ENCODE data around the gene SLC13A4.
"Not testable (repeated sequence)": the region's sequence is repeated elsewhere in the genome, so short reads cannot be mapped to it uniquely, and the experiment has no call there.

SLC13A4 gene

GRCh38 chr7:135692606-135693005 is 35.4 kb downstream of the SLC13A4 start:
- H3K27me3 ChIP-seq (ENCODE audit: insufficient read depth, low read length); H2AFZ ChIP-seq (ENCODE audit: low read length, unreplicated experiment); H3K27ac ChIP-seq (ENCODE audit: low read depth, low read length); H3K4me1 ChIP-seq (ENCODE audit: control insufficient read depth, insufficient read depth, low read length, unreplicated experiment); H3K79me2 ChIP-seq (ENCODE audit: control insufficient read depth, insufficient read depth, low read length, unreplicated experiment); H3K36me3 ChIP-seq (ENCODE audit: insufficient read depth, low read length); H3K4me3 ChIP-seq (ENCODE audit: low read depth, low read length): not testable (repeated sequence)

- Histone ChIP-seq H3K27me3 (ENCODE audit: insufficient read depth, low read length) (no peaks in the 10 kb centered on the region), H3K4me1 (ENCODE audit: control insufficient read depth, insufficient read depth, low read length, unreplicated experiment) (no peaks in the 10 kb centered on the region), H3K27ac (ENCODE audit: low read depth, low read length) (no peak overlapping the region), H2AFZ (ENCODE audit: low read length, unreplicated experiment) (no peak overlapping the region), H3K4me3 (ENCODE audit: low read depth, low read length) (no peak overlapping the region), H3K79me2 (ENCODE audit: control insufficient read depth, insufficient read depth, low read length, unreplicated experiment) (no peaks in the 10 kb centered on the region), H3K36me3 (ENCODE audit: insufficient read depth, low read length) (no peaks in the 10 kb centered on the region)
Measured at GRCh38 chr7:135692055-135692454, 35.9 kb downstream of the SLC13A4 start.

GRCh38 chr7:135690566-135690965 is 37.4 kb downstream of the SLC13A4 start:
- no peaks in the 10 kb centered on the region for H3K27me3 ChIP-seq (ENCODE audit: insufficient read depth, low read length)
- no peaks in the 10 kb centered on the region for H3K36me3 ChIP-seq (ENCODE audit: insufficient read depth, low read length)
- no peak overlapping the region for H3K27ac ChIP-seq (ENCODE audit: low read depth, low read length)
- H3K4me1 ChIP-seq (ENCODE audit: control insufficient read depth, insufficient read depth, low read length, unreplicated experiment) = peaks cover under 1% of the 10 kb centered on the region
- no peak overlapping the region for H3K4me3 ChIP-seq (ENCODE audit: low read depth, low read length)
- H3K79me2 ChIP-seq (ENCODE audit: control insufficient read depth, insufficient read depth, low read length, unreplicated experiment) = no peaks in the 10 kb centered on the region
- no peak overlapping the region for H2AFZ ChIP-seq (ENCODE audit: low read length, unreplicated experiment)

GRCh38 chr7:135687466-135687865 is 40.5 kb downstream of the SLC13A4 start:
- Histone ChIP-seq H3K79me2 (ENCODE audit: control insufficient read depth, insufficient read depth, low read length, unreplicated experiment) (no peaks in the 10 kb centered on the region), H3K36me3 (ENCODE audit: insufficient read depth, low read length) (no peaks in the 10 kb centered on the region), H3K27ac (ENCODE audit: low read depth, low read length) (no peak overlapping the region), H2AFZ (ENCODE audit: low read length, unreplicated experiment) (no peak overlapping the region), H3K27me3 (ENCODE audit: insufficient read depth, low read length) (no peaks in the 10 kb centered on the region), H3K4me3 (ENCODE audit: low read depth, low read length) (no peak overlapping the region), H3K4me1 (ENCODE audit: control insufficient read depth, insufficient read depth, low read length, unreplicated experiment) (peaks cover 24% of the 10 kb centered on the region)

- Histone ChIP-seq H3K27ac (ENCODE audit: low read depth, low read length) (no peak overlapping the region), H3K27me3 (ENCODE audit: insufficient read depth, low read length) (no peaks in the 10 kb centered on the region), H2AFZ (ENCODE audit: low read length, unreplicated experiment) (no peak overlapping the region), H3K79me2 (ENCODE audit: control insufficient read depth, insufficient read depth, low read length, unreplicated experiment) (no peaks in the 10 kb centered on the region), H3K4me3 (ENCODE audit: low read depth, low read length) (no peak overlapping the region), H3K36me3 (ENCODE audit: insufficient read depth, low read length) (no peaks in the 10 kb centered on the region), H3K4me1 (ENCODE audit: control insufficient read depth, insufficient read depth, low read length, unreplicated experiment) (peaks cover 24% of the 10 kb centered on the region)
Measured at GRCh38 chr7:135685306-135686084, 42.5 kb downstream of the SLC13A4 start.

GRCh38 chr7:135684699-135685098 is 43.3 kb downstream of the SLC13A4 start:
- H3K4me3 ChIP-seq (ENCODE audit: low read depth, low read length) = no peak overlapping the region
- no peak overlapping the region for H2AFZ ChIP-seq (ENCODE audit: low read length, unreplicated experiment)
- H3K27ac ChIP-seq (ENCODE audit: low read depth, low read length) = no peak overlapping the region
- no peaks in the 10 kb centered on the region for H3K27me3 ChIP-seq (ENCODE audit: insufficient read depth, low read length)
- H3K4me1 ChIP-seq (ENCODE audit: control insufficient read depth, insufficient read depth, low read length, unreplicated experiment) = peaks cover 24% of the 10 kb centered on the region
- H3K36me3 ChIP-seq (ENCODE audit: insufficient read depth, low read length) = no peaks in the 10 kb centered on the region
- H3K79me2 ChIP-seq (ENCODE audit: control insufficient read depth, insufficient read depth, low read length, unreplicated experiment) = no peaks in the 10 kb centered on the region

GRCh38 chr7:135684136-135684535 is 43.9 kb downstream of the SLC13A4 start:
- H3K79me2 ChIP-seq (ENCODE audit: control insufficient read depth, insufficient read depth, low read length, unreplicated experiment) = no peaks in the 10 kb centered on the region
- H3K4me3 ChIP-seq (ENCODE audit: low read depth, low read length) = no peak overlapping the region
- no peak overlapping the region for H2AFZ ChIP-seq (ENCODE audit: low read length, unreplicated experiment)
- H3K36me3 ChIP-seq (ENCODE audit: insufficient read depth, low read length) = no peaks in the 10 kb centered on the region
- H3K27ac ChIP-seq (ENCODE audit: low read depth, low read length) = no peak overlapping the region
- peaks cover 25% of the 10 kb centered on the region for H3K4me1 ChIP-seq (ENCODE audit: control insufficient read depth, insufficient read depth, low read length, unreplicated experiment)
- no peaks in the 10 kb centered on the region for H3K27me3 ChIP-seq (ENCODE audit: insufficient read depth, low read length)

GRCh38 chr7:135683609-135684008 is 44.4 kb downstream of the SLC13A4 start:
- Histone ChIP-seq H3K79me2 (ENCODE audit: control insufficient read depth, insufficient read depth, low read length, unreplicated experiment) (no peaks in the 10 kb centered on the region), H3K27ac (ENCODE audit: low read depth, low read length) (no peak overlapping the region), H3K36me3 (ENCODE audit: insufficient read depth, low read length) (no peaks in the 10 kb centered on the region), H2AFZ (ENCODE audit: low read length, unreplicated experiment) (no peak overlapping the region), H3K4me1 (ENCODE audit: control insufficient read depth, insufficient read depth, low read length, unreplicated experiment) (peaks cover 30% of the 10 kb centered on the region), H3K4me3 (ENCODE audit: low read depth, low read length) (no peak overlapping the region), H3K27me3 (ENCODE audit: insufficient read depth, low read length) (no peaks in the 10 kb centered on the region)

- Histone ChIP-seq H3K27ac (ENCODE audit: low read depth, low read length) (no peak overlapping the region), H3K4me3 (ENCODE audit: low read depth, low read length) (no peak overlapping the region), H3K79me2 (ENCODE audit: control insufficient read depth, insufficient read depth, low read length, unreplicated experiment) (peaks cover 6% of the 10 kb centered on the region), H3K27me3 (ENCODE audit: insufficient read depth, low read length) (no peaks in the 10 kb centered on the region), H2AFZ (ENCODE audit: low read length, unreplicated experiment) (no peak overlapping the region), H3K4me1 (ENCODE audit: control insufficient read depth, insufficient read depth, low read length, unreplicated experiment) (peaks cover 38% of the 10 kb centered on the region), H3K36me3 (ENCODE audit: insufficient read depth, low read length) (no peaks in the 10 kb centered on the region)
Measured at GRCh38 chr7:135682191-135682590, 45.8 kb downstream of the SLC13A4 start.

GRCh38 chr7:135681762-135682161 is 46.2 kb downstream of the SLC13A4 start:
- H3K4me1 ChIP-seq (ENCODE audit: control insufficient read depth, insufficient read depth, low read length, unreplicated experiment) = peaks cover 38% of the 10 kb centered on the region
- H2AFZ ChIP-seq (ENCODE audit: low read length, unreplicated experiment) = no peak overlapping the region
- H3K27me3 ChIP-seq (ENCODE audit: insufficient read depth, low read length) = no peaks in the 10 kb centered on the region
- peaks cover 6% of the 10 kb centered on the region for H3K79me2 ChIP-seq (ENCODE audit: control insufficient read depth, insufficient read depth, low read length, unreplicated experiment)
- H3K36me3 ChIP-seq (ENCODE audit: insufficient read depth, low read length) = no peaks in the 10 kb centered on the region
- no peak overlapping the region for H3K4me3 ChIP-seq (ENCODE audit: low read depth, low read length)
- no peak overlapping the region for H3K27ac ChIP-seq (ENCODE audit: low read depth, low read length)

Measured in ACC112 (cell line).